CD4-positive, alpha-beta T cell treated with Interferon gamma for 1 hour (primary cell): ENCODE results near the gene SLC9A3.

ENCODE experiments used
- DNase-seq: peaks from one replicate; pipeline ENCODE4 v3.0.0-alpha.2; 2020

Gene SLC9A3

DNA sequence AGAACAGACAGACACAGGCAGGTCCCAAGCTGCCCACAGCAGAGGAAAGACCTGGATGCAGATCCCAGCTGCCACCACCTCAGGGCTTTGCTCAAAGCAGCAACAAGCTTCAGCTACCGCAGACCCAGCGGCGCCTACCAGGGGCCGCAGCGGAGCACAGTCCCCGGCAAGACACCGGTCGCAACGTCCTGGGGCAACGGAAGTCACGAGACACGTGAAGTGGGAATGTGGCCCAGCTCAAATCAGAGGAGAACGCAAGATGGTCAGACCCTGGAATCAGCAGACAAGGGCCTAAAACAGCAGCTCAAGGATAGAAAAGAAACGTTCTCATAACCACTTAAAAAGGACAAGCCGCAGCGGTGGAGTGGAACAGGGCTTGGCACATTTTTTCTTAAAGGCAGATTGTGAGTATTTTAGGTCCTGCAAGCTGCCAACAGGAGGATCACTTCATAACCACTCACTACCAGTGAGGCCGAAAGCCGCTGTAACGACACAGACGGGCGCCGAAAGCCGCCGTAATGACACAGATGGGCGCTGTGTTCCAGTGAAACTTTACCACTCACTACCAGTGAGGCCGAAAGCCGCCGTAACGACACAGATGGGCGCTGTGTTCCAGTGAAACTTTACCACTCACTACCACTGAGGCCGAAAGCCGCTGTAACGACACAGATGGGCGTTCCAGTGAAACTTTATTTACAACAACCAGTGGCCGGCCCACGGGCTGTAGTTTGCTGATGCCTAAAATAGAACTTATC lies 21.7 kb downstream of the SLC9A3 start:
- DNase-seq: no peak

DNA sequence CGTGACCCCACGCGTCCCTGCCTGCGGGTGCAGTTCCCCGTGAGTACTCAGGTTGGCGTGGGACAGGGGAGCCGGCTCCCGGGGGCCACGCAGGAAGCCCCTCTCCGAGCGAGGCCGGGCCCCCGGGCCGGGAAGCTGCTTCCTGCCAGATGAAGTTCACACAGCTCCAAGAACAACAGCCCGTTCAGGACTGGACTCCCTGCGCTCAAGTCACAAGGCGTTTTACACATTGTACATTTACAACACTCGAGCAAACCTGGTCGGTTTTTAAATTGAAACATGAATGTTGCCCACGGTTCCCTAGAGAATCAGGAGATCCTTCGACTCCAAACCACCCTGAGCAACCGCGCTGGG lies 22.4 kb downstream of the SLC9A3 start:
- DNase-seq: no peak

DNA sequence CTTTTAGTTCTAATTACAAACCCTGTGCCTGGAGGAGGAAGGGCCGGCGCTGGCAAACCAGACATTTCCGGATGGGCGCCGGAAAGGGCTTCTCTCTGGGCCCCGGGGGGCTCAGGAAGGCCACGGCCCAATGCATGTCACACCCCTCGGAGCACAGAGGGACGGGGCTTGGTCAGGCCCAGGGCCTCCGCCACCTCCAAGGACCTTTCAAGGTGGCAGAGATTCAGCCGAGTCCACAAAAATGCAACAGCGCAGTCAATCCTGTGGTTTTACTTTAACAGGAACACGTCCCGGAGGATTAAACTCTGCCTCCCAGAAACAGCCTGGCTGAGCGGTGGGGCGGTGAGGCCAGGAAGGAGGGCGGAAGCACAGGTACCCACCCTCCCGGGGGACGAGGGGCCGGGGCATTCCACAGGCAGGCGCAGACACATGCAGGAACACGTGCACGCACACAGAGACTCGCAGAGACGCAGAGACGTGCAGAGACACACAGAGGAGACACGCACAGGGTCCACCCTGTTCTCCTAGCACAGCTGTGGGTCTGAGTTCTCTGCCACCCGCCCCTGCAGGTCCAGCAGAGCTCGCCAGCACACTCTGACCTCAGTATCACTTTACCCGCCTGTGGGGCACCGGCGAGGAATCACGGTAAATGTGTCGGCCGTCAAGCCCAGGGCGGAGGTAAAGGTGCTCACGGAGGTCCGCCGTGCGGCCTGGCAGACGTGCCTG lies 23.0 kb downstream of the SLC9A3 start:
- no peak for DNase-seq

DNA sequence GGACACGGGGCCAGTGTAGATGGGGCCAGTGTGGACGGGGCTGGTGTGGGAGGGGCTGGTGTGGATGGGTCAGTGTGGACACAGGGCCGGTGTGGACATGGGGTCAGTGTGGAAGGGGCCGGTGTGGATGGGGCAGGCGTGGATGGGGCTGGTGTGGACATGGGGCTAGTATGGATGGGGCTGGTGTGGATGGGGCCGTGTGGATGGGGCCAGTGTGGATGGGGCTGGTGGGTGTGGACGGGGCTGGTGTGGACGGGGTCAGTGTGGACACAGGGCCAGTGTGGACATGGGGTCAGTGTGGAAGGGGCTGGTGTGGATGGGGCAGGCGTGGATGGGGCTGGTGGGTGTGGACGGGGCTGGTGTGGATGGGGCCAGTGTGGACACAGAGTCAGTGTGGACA lies 23.8 kb downstream of the SLC9A3 start:
- DNase-seq: no peak

DNA sequence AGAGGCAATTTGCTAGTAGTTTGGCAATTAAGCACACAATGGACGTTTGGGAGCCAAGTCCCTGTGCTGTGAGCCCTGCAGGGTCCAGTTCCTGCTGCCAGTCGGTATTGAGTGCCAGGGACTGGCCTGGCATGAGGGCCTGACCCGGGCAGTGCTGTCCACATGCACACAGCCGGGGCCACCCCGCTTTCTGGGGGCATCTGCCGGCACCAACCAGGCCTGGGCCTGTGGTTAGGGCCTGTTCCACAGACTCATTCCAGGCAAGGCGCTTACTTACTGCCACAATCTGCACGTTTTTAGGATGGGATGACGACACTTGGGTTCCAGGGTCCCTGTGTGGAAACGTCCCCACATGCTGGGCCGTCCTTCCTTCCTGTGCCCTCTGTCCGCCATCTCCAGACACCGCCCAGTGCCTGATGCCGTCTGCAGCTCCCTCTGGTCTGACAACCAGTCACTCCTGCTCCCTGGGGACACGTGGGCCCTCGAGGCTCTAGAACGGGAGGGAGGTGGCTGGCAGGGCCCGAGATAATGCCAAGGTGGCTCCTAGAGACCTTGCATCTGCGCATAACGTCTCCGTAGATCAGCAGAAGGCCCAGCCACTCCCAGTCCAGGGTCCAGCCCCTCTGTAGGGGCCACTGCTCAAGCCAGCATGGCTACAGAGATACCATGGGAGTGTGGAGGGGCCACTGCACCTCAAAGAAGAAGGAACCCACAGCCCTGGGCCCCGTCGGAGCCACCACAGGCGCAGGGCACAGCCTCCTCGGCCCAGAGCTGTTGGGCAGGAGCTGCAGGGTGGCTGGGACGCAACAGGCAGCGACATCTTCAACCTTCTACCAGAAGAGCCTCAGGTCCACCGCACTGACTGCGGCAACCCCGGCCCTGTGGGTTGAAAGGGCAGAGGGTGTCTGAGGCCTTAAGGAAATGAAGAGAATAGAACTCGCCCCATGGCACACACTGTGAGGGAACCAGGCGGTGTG lies 24.7 kb downstream of the SLC9A3 start:
- DNase-seq: no peak

DNA sequence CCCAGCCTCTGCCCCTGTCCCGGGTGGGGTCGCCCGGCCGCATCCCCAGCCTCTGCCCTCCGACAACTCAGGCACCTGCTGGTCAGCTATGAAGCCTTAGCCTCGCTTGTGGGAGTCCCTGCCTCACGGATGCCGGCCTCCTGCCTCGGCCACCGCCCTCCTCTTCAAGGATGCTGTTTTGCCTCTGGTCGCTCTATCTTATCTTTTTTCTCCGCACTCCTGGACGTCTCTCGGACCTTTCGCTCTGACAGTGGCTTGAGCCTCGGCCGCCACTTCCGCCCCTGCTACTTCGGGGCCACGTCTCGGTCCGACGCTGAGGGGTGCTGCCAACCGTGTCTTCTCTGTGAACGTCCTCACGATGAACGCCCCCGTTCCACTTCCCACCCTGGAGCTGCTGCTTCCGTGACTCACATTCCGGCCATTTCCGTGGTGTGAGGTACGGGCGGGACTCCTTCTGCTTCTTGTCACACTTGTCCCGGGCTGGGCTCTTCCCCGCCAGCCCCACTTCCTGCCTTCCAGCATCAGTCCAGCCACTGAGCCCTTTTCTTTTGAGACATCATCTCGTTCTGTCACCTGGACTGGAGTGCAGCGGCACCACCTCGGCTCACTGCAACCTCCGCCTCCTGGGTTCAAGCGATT lies 26.3 kb downstream of the SLC9A3 start:
- DNase-seq: no peak

DNA sequence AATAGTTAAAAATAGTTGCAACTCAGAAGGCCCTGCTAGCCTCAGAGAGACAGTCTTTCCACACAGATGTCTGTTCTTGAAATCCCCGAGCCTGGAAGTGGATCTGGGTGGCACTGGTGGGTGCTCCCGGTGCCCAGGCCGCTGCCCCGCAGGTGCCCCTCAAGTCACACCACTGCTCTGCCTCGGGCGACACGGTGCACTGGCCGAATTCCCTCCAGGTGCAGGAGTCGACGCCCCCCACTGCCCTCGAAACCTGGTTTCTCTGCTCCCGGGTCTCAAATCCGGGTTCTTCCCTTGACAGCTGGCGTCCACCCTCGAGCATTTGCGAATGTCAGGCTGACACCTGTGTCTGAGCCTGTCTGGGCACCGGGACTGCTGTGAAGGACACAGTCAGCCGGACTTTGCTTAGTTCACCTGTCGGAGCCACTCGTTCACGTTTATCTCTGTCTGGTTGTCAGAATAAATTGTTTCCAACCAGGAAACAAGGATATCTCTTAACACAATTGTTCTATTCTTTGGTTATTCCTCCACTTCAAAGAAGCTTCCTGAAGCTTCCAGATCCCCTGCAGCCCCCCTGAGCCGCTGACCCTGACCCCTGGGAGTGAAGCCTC lies 27.1 kb downstream of the SLC9A3 start:
- DNase-seq: no peak

DNA sequence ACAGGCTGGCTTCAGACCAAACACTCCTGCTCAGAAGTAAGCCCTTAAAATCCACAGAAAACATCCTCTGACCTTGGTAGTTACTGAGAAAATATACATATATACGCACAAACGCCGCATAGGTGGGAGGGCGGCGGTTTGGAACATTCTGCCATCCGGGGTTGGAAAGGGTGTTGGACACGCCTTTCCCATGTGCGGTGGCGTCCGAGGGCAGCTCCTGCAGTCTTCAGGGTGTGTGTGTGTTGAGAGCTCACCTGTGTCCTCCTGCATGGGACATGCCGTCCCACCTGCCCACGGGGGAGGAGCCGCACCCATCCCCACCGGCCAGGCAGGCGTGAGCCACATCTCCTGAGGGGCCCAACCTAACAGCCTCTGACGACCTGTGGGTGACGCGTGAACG lies 28.2 kb downstream of the SLC9A3 start:
- DNase-seq: no peak

DNA sequence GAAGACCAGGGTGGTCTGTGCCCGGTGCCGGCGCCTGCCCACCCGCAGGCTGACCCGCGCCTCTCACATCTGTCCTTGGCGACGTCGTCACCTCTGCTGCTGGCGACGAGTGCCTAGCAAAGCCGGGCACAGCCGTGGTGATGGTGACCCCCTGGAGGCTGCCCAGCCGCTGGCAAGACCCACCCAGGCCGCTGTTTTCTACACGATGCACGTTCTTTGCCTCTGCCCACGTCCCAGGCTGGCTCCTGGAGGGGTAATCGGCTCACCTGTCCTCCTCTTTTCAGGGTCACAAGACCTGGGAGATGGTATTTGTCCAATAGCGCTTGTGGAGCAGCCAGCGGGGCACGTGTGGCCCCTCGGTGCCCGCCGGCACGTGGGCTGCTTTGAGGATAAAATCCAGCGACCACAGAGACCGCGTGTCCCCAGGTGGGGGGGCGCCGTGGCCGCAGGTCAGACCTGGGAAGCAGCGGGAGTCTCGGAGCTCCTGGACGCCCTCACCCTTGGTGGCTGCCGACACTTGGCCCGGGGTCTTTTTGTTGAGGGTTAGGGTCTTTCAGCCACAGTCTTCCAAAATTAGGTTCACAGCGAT lies 29.5 kb downstream of the SLC9A3 start:
- no peak for DNase-seq

DNA sequence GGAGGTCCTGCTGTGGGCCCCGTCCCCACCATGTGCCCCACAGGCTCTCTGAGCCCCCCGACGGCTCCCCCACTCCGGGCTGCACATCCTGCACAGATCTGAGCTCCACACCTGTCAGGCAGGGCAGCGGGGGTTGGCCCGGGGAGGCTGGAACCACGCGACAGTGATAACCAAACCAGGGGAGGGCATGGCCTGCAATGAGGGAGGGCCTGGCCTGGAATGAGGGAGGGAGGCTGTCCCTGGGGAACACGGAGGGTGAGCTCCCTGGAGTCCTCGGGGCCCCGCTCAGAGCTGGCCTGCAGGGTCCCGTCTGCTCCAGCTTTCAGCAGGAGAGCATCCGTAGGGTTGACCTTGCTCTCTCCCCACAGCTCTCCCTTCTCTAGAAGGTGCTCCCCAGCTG lies 30.5 kb downstream of the SLC9A3 start:
- no peak for DNase-seq

DNA sequence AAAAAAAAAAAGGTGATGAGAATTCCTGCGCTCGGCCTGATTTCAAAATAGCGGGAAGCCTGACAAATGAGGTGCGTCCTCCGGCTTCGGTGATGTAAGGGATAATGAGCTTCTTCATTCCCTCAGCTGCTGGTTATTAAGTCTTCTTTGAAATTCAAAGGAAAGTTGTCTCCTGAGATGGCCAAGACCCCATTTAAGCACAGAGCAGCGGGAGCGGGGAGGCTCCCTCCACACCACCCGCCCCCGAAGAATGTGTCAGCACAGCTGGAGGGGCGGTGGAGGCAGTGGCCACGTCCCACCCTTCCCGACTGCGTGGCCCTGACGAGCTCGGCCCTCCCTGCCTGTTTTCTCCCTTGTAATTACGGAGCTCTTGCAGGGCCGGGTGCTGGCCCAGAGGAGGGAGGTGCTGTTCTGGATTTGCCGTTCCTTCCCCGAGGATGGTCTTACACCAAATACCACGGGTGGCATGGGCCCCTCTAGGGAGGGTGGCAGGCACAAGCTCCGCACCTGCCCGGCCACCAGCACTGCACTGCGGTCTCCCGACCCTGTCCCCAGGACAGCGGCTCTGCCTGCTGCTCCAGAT lies 31.0 kb downstream of the SLC9A3 start:
- DNase-seq: no peak

DNA sequence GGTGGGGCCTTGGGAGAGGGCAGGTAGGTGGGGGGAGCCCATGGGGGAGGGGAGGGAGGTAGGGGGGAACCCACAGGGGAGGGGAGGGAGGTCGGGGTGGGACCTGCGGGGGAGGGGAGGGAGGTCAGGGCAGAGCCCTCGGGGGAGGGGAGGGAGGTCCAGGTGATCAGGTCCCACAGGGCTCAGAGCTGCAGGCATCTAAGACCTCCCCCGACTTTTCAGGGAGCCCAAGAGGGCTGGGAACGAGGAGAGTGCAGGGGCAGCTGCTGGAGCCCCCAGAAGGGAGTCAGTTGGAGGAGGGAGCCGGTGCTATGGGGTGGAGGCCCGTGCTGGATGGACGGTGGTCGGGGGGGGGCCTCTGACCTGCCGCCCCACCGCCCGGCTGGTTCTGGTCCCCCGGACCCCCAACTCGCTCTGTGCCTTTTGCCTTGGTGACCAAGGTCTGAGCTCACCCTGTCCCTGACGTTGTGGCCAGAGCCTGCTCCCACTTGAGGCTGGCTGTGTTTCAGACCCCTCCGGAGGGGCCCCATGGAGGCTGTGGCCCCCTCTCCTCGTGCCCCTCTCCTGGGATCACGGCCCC lies 31.8 kb downstream of the SLC9A3 start:
- no peak for DNase-seq

DNA sequence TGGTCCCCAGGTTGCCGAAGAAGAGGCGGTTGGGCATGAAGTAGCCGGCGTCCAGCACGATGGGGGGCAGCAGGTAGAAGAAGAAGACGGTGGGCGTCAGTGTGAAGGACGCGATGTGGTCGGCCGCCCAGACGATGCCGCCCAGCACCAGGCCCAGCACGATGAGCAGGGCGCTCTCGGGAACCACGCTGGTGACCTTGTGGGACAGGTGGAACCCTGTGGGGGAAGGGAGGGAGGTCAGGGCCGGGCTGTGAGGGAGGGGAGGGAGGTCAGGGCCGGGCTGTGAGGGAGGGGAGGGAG lies 32.4 kb downstream of the SLC9A3 start:
- no peak for DNase-seq

DNA sequence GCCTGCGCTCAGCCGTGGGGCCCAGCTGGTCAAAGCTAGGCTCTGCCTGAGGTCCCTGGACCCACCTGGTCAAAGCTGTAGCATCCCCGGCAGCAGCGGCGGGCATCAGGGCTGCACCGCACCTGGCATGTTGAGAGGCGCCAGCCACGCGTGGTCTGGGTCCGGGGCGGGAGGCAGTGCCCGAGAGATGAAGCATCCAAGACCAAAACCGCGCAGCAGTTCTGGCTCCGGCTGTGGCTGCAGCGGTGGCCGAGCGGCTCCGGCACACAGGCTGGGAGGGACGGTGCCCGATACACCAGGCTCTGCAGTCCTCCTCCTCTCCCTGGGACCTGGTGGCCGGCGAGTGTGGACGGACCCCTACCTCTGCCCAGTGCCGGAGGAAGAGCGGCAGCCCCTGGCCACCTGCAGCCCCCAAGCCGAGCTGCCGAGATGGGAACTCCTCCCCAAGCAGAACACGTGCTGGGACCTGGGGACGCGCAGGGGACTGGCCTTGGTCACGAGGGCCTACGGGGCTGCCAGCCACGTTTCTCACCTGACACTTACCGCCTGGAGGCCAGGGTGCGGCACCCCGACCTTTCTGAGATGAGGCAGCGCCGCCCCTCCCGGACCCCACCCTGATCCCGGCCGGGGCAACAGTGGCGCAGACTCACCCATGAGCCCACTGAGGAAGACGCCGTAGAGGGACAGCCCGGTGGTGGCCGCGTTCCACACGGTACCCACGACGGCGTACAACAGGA lies 33.0 kb downstream of the SLC9A3 start:
- no peak for DNase-seq

DNA sequence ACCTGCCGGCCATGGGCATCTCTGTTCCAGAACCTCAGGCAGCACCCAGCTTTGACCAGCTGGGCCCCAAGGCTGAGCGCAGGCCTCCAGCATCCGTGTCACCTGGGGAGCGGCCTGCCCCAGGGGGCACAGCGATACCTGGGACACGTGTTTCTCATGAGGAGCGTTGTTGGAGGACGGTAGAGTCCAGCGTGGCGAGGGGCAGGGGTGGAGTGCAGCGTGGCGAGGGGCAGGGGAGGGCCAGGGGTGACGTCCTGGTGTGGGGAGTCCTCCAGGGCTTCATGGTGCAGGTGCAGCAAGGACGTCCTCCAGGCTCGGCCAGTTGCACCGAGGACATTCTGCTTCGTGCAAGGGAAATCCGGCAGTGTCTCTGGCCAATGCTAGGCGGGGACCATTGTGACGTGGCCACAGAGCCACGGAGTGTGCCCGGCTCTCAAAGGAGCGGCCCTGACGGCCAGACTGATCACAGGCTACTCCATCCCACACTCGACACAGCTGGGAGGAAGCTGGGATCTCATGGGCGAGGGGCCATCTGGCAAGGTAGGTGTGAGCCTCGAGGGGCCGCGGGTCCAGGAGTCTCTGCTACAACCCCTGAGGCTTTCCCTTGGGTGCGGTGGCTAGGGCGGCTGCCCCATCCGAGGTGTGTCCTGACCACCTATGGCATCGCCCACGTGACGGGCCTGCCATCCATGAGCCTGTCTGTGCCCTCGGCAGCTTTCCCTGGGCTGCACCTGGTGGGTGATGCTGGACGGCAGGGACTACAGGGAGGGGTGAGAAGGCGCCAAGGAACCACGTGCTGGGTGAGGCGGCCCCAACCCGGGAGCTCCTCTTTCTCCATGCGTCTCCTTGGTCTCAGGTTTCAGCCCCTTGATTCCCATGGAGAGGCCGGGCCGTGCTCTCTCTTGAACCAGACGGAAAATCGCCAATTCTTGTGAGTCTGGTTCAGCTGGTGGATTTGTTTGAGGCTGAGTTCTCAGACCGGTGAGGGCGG lies 33.8 kb downstream of the SLC9A3 start:
- DNase-seq: no peak

DNA sequence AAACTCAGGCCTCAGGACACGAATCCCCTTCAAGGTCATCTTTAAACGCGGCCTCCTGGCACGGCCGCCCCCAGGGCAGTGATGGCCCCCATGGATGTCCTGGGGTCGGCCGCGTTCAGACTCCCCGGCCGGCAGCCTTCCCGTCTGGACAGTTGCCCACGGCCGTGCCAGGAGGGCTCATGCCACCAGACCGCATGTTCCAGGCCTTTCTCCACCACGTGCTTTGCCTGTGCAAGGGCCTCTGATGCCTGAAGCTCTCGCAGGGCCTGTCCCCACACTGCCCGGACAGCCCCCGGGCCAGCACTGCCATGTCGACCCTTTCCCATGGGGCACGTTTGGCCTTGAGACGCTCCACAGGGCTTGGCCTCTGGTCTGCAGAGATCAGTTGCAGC lies 34.6 kb downstream of the SLC9A3 start:
- DNase-seq: no peak

DNA sequence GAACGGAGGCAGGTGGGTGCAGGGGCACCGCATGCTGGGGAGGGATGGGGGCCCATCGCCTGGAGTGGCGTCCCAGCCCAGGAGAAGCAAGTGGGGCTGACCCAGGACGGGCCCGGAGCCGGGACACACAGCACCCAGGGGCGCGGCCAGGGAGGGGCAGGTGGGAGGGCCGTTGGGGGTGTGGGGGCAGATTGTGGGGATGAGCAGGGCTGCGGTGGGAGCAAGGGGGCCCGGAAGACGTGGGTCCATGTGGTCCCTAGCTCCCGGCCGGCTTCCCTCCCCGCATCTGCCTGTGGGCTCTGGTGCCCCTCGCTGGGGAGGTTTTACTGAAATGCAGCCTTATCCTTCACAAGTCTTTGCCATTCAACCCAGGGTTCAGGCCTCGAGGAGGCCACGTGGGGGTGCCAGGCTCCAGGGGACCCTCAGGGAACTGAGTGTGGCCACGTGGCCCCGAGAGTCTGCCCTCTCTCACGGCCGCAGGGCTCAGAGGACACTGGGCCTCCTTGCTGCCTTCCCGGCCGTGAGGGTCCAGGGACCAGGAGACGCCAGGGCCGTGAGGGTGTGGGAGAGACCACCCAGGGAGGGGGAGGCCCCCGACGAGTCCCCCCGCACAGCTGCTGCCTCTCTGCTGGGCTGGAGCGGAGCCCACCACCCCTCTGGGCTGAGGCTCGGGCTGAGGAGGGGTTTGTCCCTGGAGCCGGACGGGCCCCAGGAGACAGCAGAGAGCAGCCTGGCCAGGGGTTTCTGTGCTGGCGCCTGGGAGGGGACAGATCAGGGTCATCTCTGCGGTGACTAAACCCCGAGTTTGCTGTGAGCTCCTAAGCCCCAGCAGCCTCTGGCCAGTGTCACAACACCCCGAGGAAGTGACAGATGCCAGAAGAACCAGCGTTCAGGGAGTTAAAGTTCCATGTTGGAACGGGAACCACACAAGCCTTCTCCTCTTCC lies 35.2 kb downstream of the SLC9A3 start:
- no peak for DNase-seq

DNA sequence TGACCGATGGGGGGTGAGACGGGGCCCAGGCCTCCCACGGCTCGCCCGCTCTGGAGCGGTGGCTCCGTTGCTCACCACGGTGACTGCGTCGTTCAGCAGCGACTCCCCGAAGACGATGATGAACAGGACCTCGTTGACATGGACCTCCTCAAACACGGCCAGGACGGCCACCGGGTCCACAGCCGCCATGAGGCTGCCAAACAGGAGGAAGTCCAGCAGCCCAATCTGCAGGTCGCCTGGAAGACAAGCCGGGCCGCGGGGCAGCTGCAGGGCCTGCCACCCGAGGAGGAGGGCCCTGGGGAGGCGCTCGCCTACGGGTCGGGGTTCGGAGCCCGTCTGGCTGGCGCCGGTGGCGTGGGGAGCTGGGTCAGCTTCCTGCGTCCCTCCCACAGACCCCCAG lies 36.0 kb downstream of the SLC9A3 start:
- DNase-seq: no peak
